H1 (cell line): ENCODE results near the gene NELL1. TPM values are rescaled to one million over a fixed set of nuclear protein-coding genes. Genes with fewer than 3 reads are reported as not detected.

ENCODE experiments used
- RFX5 ChIP-seq: IDR thresholded peaks from 2 replicates; pipeline ENCODE4 v1.6.1; 2011; ENCODE audit warnings: low read depth, low read length, improper control_type of control experiment, borderline replicate concordance
- SP4 ChIP-seq: IDR thresholded peaks from 2 replicates; pipeline ENCODE4 v1.6.1; 2012; ENCODE audit warnings: low read length, inconsistent platforms
- polyA plus RNA-seq, 7 experiments: library from polyadenylated mRNA; depleted of rRNA in 3 of 7; stranded (reverse) in 5 of 7; unstranded in 2 of 7; fragments of >200 nt in 5 of 7; fragments of 200-250 nt in 2 of 7; gene quantifications; 1 replicate in 5 of 7; 2 replicates in 1 of 7; 4 replicates in 1 of 7; pipeline versions ENCODE4 v1.2.1 to v1.2.3, GENCODE V29; 2011 to 2013; ENCODE audit warnings: missing spikeins in 2 of 7, mixed read lengths in 2 of 7
- total RNA-seq: library from RNA; stranded (reverse); fragmentation: NEBNext Ultra II Directional; extraction: Animal tissue kit (Norgen Biotek cat#: 25700); gene quantifications from 2 replicates; pipeline ENCODE4 v1.2.1, GENCODE V29; 2021

Gene NELL1
- total and polyA plus RNA-seq, 2 of the 8 experiments (the other 6 are each of a cell fraction or from before 2014, with no cell fraction given) = 0.21 TPM; not detected in 1

DNA sequence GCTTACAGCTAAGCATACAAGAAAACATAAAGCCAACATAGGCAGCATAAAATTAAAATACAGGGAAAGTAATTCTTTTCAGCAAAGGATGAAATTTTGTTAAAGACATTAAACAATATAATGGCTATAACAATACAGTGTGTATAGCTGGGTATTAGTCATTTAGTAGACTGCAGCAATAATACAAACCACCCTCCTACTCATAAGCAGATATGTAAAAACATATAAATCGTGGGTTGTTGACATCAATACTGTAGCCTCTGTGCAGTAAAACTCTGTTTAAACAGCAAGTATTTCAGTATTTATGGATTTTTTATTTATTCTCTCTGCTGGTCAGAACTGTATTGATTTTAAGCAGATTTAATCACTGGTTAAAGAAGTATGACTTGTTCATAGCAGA is 884.4 kb downstream of the NELL1 start (continued):
- TF ChIP-seq RFX5 (no peak), SP4 (no peak)
